B cell (primary cell): ENCODE data around the gene ABCG2. TPM values are rescaled to one million over a fixed set of nuclear protein-coding genes. Genes with fewer than 3 reads are reported as not detected.

Experiments used
- ATAC-seq: fragments of 200-7000 bp; cut with Tn5 transposase; one replicate; pipeline ENCODE4 v1.10.0; 2021; ENCODE audit warnings: low read depth, mild to moderate bottlenecking, moderate number of reproducible peaks, moderate library complexity
- CTCF ChIA-PET: fragments of 350-600 bp; sonication (Branson Sonifier 250); formaldehyde crosslinking; loops from one replicate; lab custom pipeline; 2021; ENCODE audit warnings: antibody characterized with exemption, inconsistent platforms; lab: Charles Lee
- POLR2A ChIA-PET: fragments of 350-600 bp; sonication (Branson Sonifier 250); formaldehyde crosslinking; loops from one replicate; lab custom pipeline; 2021; ENCODE audit warnings: antibody characterized with exemption; lab: Charles Lee
- DNase-seq: peaks from one replicate; pipeline ENCODE4 v3.0.0; 2013
- H2AFZ ChIP-seq: 2 replicates; pipeline ENCODE4 v1.6.1; 2012; ENCODE audit warnings: mild to moderate bottlenecking, low read depth, low read length; ENCODE audit not compliant: insufficient read depth, poor library complexity, severe bottlenecking
- H3K27ac ChIP-seq, 2 donors: 1 replicate in 1 of 2; 2 replicates in 1 of 2; pipeline ENCODE4 v1.5.1; 2012 to 2013; ENCODE audit warnings: low read length in 2 of 2, mild to moderate bottlenecking in 2 of 2, moderate library complexity in 1 of 2
- H3K27me3 ChIP-seq, 4 experiments: fragments of 200-600 bp in 1 of 4; sonication (generic) in 1 of 4; replicated peaks in 1 of 4; 1 replicate in 2 of 4; 2 replicates in 2 of 4; pipeline versions ENCODE4 v1.6.1 to v1.7.0; 2013 to 2016; ENCODE audit warnings: low read length in 3 of 4, mild to moderate bottlenecking in 2 of 4, mixed read lengths in 1 of 4, moderate library complexity in 1 of 4; ENCODE audit not compliant: insufficient read depth in 4 of 4, control insufficient read depth in 3 of 4; ENCODE audit errors: control extremely low read depth in 1 of 4
- H3K36me3 ChIP-seq, 2 experiments: replicated peaks in 1 of 2; 1 replicate in 1 of 2; 2 replicates in 1 of 2; pipeline versions ENCODE4 v1.6.1 to v1.7.1; 2013; ENCODE audit warnings: low read length in 1 of 2; ENCODE audit not compliant: insufficient read depth in 2 of 2, control insufficient read depth in 1 of 2; ENCODE audit errors: control extremely low read depth in 1 of 2, extremely low read depth in 1 of 2
- H3K4me1 ChIP-seq, 2 donors: fragments of 200-600 bp in 1 of 2; sonication (generic) in 1 of 2; 1 replicate in 1 of 2; 2 replicates in 1 of 2; pipeline versions ENCODE4 v1.5.1 to v1.6.1; 2013 to 2017; ENCODE audit warnings: low read length in 2 of 2; ENCODE audit not compliant: control insufficient read depth in 2 of 2, insufficient read depth in 2 of 2
- H3K4me2 ChIP-seq: replicated peaks from 2 replicates; pipeline ENCODE3; 2012; ENCODE audit warnings: mild to moderate bottlenecking, low read depth, low read length; ENCODE audit not compliant: poor library complexity, severe bottlenecking
- H3K4me3 ChIP-seq, 5 experiments: fragments of 200-600 bp in 1 of 5; sonication (generic) in 1 of 5; 1 replicate in 3 of 5; 2 replicates in 2 of 5; pipeline versions ENCODE4 v1.5.1 to v1.7.0; 2011 to 2016; ENCODE audit warnings: low read length in 4 of 5, mild to moderate bottlenecking in 4 of 5, low read depth in 2 of 5, control low read depth in 1 of 5, moderate library complexity in 1 of 5; ENCODE audit not compliant: insufficient read depth in 1 of 5; ENCODE audit errors: control extremely low read depth in 1 of 5, extremely low read depth in 1 of 5
- H3K79me2 ChIP-seq: fragments of 200-600 bp; sonication (generic); one replicate; pipeline ENCODE4 v1.6.0; 2016; ENCODE audit warnings: low read length; ENCODE audit not compliant: control insufficient read depth, insufficient read depth
- H3K9ac ChIP-seq: fragments of 200-600 bp; sonication (generic); 2 replicates; pipeline ENCODE4 v1.6.1; 2017; ENCODE audit warnings: mild to moderate bottlenecking, low read length, moderate library complexity
- H3K9me3 ChIP-seq, 3 donors: one replicate each; pipeline versions ENCODE4 v1.6.1 to v1.7.1; 2013; ENCODE audit warnings: low read length in 2 of 3; ENCODE audit not compliant: control insufficient read depth in 2 of 3, insufficient read depth in 1 of 3; ENCODE audit errors: control extremely low read depth in 1 of 3
- H4K20me1 ChIP-seq: 2 replicates; pipeline ENCODE4 v1.6.0; 2012; ENCODE audit warnings: mild to moderate bottlenecking, low read length; ENCODE audit not compliant: insufficient read depth, control insufficient read depth, poor library complexity, severe bottlenecking
- H3K27ac Mint-ChIP-seq: one replicate; pipeline ENCODE4 v1.8.0; 2021; ENCODE audit warnings: mixed read lengths
- H3K27me3 Mint-ChIP-seq: one replicate; pipeline ENCODE4 v1.8.0; 2021; ENCODE audit warnings: mixed read lengths
- H3K4me1 Mint-ChIP-seq: one replicate; pipeline ENCODE4 v1.8.0; 2021; ENCODE audit warnings: mixed read lengths
- H3K4me3 Mint-ChIP-seq: one replicate; pipeline ENCODE4 v1.8.0; 2021; ENCODE audit warnings: mixed read lengths
- H3K9me3 Mint-ChIP-seq: one replicate; pipeline ENCODE4 v1.8.0; 2022; ENCODE audit warnings: mixed read lengths; ENCODE audit not compliant: insufficient read depth
- EZH2 ChIP-seq: IDR thresholded peaks from 2 replicates; pipeline ENCODE4 v1.6.1; 2012; ENCODE audit warnings: borderline replicate concordance, low read depth, mild to moderate bottlenecking, moderate library complexity, low read length; ENCODE audit not compliant: insufficient read depth, poor library complexity, severe bottlenecking
- WGBS: methylation state at CpG from one replicate; pipeline ENCODE4 v1.1.5; 2013; ENCODE audit warnings: missing lambda C conversion rate; ENCODE audit not compliant: insufficient coverage; 5-methylcytosine and 5-hydroxymethylcytosine counted together
- intact Hi-C: fragments of 100-400 bp; cut with micrococcal nuclease; formaldehyde crosslinking; loops from one replicate; pipeline ENCODE4 v1.10.0; 2022
- polyA plus RNA-seq: library from polyadenylated mRNA; depleted of rRNA; stranded (reverse); fragments of >200 nt; gene quantifications from 2 replicates; pipeline ENCODE4 v1.2.3, GENCODE V29; 2012
- total RNA-seq, 2 donors: library from RNA; stranded (reverse); fragments of 120-200 nt in 1 of 2; gene quantifications; 1 replicate in 1 of 2; 2 replicates in 1 of 2; pipeline versions ENCODE4 v1.2.3 to v1.2.4, GENCODE V29; 2013 to 2022
- TF ChIP-seq, protein P1 (sequence below): fragments of 200-600 bp; IDR thresholded peaks from one replicate; pipeline ENCODE4 v1.8.0; 2022; ENCODE audit warnings: antibody characterized with exemption, mild to moderate bottlenecking

ABCG2 gene
- total and polyA plus RNA-seq, 2 donors (not counting 1 experiment from before 2014, with no cell fraction given): 0.01 TPM; not detected in 1

DNA sequence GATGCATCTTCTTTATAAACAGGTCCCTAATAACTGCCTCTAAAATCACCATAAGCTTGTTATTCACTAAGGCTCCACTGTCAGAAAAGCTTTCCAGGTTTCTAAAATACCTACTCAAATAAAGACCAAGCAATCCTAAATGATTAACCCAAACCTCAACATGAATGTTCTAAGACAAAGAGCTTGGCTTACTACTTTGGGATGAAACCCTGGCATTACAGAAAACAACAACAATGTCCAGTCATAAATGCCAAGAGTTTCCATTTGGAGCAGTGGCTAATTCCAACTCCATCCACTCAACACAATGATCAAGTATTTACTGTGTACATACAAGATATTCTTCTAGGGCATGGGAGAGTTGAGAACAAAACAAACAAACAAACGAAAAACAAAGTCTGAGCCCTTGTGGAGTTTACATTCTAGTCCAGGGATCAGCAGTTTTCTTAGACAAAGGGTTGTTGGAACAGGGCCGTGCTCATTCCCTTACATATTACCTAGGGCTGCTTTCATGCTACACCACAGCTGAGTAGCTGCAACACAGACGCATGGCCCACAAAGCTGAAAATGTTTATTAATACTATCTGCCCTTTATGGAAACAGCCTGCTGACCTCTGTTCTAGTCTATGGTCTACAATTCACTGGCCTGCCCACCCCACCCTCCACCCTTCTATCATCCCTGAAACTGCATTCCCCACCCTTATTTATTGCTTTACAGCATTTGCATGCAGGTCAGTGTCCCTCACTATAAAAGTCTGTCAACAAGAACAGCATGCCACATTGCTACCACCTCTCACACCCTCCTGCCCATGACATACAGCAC, 23.7 kb downstream of the ABCG2 start:
- whole genome bisulfite sequencing: 90% methylated on average over 2 of the region's 3 CpGs

DNA sequence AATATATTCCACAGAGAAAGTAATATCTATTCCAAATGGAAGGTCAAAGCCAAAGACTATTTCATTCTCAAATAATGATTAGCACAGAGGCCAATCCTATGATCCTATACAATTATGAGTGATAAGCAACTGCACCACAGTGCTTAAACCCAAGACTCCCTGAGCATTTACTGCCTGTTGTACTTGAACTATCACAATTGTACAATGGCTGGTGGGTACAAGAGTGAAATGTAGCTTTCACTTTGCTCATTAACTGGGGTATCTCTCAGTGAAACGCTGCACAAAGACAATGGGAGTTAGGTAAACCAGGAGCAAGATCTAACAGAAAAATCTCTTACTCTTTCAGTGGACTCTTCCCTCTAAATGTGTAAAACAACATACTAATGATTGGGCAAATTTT, 24.3 kb downstream of the ABCG2 start:
- Mint-ChIP-seq H3K4me1 (peaks cover 6% of the 10 kb centered on the region), H3K27me3 (peaks cover 6% of the 10 kb centered on the region), H3K27ac (no peak overlapping the region), H3K4me3 (no peak overlapping the region), H3K9me3 (no peaks in the 10 kb centered on the region)
- Histone ChIP-seq H3K9ac (no peak overlapping the region), H4K20me1 (no peaks in the 10 kb centered on the region), H3K27ac (no peak overlapping the region), H3K4me2 (no peak overlapping the region), H3K79me2 (no peaks in the 10 kb centered on the region), H3K4me1 (no peaks in the 10 kb centered on the region), H3K36me3 (no peaks in the 10 kb centered on the region), H3K9me3 (no peaks in the 10 kb centered on the region), H2AFZ (no peak overlapping the region), H3K4me3 (no peak overlapping the region), H3K27me3 (no peaks in the 10 kb centered on the region)
- WGBS: no CpG with 5 or more reads among the region's 1 CpG
- ChIA-PET CTCF (no interaction called here), POLR2A (no interaction called here)
- TF ChIP-seq, protein P1, sequence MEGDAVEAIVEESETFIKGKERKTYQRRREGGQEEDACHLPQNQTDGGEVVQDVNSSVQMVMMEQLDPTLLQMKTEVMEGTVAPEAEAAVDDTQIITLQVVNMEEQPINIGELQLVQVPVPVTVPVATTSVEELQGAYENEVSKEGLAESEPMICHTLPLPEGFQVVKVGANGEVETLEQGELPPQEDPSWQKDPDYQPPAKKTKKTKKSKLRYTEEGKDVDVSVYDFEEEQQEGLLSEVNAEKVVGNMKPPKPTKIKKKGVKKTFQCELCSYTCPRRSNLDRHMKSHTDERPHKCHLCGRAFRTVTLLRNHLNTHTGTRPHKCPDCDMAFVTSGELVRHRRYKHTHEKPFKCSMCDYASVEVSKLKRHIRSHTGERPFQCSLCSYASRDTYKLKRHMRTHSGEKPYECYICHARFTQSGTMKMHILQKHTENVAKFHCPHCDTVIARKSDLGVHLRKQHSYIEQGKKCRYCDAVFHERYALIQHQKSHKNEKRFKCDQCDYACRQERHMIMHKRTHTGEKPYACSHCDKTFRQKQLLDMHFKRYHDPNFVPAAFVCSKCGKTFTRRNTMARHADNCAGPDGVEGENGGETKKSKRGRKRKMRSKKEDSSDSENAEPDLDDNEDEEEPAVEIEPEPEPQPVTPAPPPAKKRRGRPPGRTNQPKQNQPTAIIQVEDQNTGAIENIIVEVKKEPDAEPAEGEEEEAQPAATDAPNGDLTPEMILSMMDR: no peak
- no peak for TF ChIP-seq EZH2
- ATAC-seq: no peak
- intact Hi-C loops: no loop called here
- no peak for DNase-seq

More for the DNA sequence above, 23.7 kb downstream of the ABCG2 start:
- Histone ChIP-seq H3K27me3 (no peaks in the 10 kb centered on the region), H3K27ac (no peak overlapping the region), H3K36me3 (no peaks in the 10 kb centered on the region), H3K79me2 (no peaks in the 10 kb centered on the region), H3K4me2 (no peak overlapping the region), H3K9me3 (no peaks in the 10 kb centered on the region), H3K9ac (no peak overlapping the region), H2AFZ (no peak overlapping the region), H3K4me1 (no peaks in the 10 kb centered on the region), H3K4me3 (no peak overlapping the region), H4K20me1 (no peaks in the 10 kb centered on the region)
- POLR2A ChIA-PET: no interaction called here
- CTCF ChIA-PET: no interaction called here
- Mint-ChIP-seq H3K9me3 (no peaks in the 10 kb centered on the region), H3K27ac (no peak overlapping the region), H3K4me1 (peaks cover 6% of the 10 kb centered on the region), H3K4me3 (no peak overlapping the region), H3K27me3 (peaks cover 6% of the 10 kb centered on the region)
- no peak for TF ChIP-seq EZH2
- ATAC-seq (no peak), DNase-seq (no peak)
- intact Hi-C loops: no loop called here
